ENCODE data around the gene MSI2.

MSI2 gene

DNA sequence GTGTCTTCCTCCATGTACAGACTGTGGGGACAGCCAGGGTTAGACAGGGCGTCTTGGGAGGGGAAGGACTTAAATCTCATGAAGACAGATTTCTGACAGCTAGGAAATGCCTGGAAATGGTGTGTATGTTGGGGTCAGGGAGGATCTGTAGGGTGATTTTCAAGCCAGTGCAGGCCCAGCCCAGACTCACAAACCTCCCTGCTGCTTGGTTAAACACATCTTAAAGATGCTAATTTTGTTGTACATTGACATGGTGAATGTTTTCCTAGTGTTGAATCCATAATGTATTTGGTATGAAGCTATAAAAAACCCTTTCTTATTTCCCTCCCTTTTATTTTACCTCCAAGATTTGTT, 250.4 kb downstream of the MSI2 start:
- DNase-seq (ENCODE audit: low spot score), result no peak

DNA sequence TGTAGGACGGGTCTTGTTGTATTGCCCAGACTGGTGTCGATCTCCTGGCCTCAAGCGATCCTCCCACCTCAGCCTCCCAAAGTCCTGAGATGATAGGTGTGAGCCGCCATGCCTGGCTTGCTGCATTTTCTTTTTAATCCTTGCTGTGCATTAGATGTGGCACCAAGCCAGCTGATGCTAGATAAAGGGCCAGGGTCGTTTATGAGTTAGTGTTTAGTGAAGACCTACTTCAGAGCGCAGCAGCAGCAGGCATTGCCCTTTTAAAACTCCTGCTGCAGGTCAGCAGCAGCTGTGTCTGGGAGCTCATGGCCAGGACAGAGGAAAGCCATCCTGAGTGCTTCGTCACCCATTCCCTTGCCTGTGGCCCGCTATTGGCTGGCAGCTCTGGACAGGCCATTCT, 251.5 kb downstream of the MSI2 start:
- DNase-seq (ENCODE audit: low spot score), result no peak

GRCh38 chr17:57508671-57509070, 252.3 kb downstream of the MSI2 start:
- DNase-seq (ENCODE audit: low spot score), result no peak

- DNase-seq (ENCODE audit: low spot score), result no peak
Observed at GRCh38 chr17:57511475-57512123, 255.3 kb downstream of the MSI2 start.

DNA sequence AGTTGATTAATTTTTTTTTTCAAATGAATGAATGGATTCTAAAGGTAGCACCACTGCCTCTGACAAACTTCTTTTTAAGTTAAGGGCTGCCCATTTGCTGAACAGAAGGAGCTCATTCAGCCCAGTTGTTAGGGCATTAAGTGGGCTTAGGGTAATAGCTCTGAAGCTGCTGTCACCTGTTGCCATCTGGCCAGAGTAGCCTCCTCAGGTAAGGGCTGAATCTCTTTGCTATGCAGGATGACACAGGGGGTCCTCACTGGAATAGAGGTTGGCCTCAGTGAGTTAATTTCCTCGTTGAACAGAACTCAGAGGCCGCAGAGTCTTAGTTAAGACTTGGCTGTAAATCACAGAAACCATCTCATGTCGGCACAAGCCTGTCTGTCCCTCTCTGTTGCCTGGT, 255.9 kb downstream of the MSI2 start:
- no peak for DNase-seq (ENCODE audit: low spot score)

GRCh38 chr17:57512691-57513090, 256.4 kb downstream of the MSI2 start:
- DNase-seq (ENCODE audit: low spot score), result no peak

- no peak for DNase-seq (ENCODE audit: low spot score)
Observed at GRCh38 chr17:57513569-57513968, 257.2 kb downstream of the MSI2 start.

DNA sequence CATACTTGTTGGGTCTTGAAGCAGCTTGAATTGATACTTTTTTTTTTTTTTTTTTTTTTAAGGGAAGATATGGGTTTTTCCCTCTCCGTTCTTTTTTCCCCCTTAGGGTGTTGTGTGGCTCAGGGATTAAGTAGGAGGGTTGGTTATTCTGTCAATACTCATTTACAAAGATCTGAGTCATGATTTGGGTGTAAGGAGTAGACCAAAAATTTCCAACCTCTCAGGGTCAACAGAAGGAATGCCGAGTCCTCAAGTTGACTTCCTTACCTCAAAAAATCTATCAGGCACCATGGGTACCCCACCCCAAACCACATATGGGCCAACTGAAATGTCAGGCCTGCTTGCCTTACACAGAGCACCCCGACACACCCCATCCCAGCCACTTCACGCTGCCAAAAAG, 258.3 kb downstream of the MSI2 start:
- no peak for DNase-seq (ENCODE audit: low spot score)

GRCh38 chr17:57515662-57516211, 259.4 kb downstream of the MSI2 start:
- no peak for DNase-seq (ENCODE audit: low spot score)

DNA sequence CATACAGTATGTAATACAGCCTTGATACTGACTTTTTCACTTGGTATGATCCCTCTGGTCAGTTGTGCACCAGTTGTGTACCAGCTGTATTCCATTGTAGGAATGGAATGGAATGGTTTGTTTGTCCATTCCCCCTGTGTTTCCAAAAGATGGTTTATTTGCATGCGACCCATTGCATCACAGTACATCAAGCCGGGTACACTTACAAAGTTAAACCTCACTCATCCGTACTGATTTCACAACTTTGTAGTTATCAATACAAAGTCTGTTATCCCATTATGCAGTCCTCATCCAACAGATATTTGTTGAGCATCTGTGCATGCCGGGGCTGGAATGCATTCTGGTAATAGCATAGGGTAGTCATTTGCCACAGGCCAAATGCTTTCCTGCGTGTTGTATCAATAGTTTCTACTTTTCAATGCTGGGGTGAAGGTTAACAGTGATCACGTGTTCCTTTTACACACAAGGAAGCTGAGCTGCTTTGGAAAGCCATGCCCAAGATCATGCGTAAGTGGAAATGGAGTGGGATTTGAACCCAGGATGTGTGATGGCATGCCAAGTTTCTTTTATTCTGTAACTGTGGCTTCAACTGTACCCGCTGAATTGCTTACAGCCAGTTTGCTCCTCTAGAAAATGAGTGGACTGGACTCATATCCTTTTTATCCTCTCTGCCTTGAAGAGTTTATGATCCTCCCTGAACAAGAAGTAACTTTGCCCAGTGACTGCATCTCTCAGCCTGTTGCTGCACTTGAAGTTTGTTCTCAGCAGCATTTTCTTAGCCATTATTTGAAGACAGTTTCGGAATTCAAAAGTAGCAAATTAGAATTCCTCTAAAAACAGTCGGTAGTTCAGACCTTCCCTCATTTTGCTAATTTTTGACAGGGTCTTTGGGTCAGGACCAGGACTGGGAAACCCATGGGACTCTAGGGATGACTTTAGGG, 260.2 kb downstream of the MSI2 start:
- DNase-seq (ENCODE audit: low spot score), result no peak

DNA sequence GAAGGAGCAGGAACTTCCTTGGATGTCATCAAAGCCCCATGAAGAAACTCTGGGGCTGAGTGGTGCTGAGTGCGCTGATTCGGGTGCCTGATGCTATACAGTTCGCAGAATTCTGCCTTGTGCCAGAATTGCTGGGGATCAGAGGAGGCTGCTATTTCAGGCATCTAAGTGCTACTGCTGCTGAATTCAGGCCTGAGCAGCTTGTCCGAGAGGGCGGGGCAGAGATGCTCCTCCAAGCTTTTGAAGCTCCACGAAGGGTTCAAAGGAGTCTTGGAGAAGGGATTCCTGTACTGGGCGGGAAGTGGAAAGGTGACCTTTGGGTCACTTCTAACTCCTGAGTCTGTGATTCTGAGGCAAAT, 260.9 kb downstream of the MSI2 start:
- no peak for DNase-seq (ENCODE audit: low spot score)

DNA sequence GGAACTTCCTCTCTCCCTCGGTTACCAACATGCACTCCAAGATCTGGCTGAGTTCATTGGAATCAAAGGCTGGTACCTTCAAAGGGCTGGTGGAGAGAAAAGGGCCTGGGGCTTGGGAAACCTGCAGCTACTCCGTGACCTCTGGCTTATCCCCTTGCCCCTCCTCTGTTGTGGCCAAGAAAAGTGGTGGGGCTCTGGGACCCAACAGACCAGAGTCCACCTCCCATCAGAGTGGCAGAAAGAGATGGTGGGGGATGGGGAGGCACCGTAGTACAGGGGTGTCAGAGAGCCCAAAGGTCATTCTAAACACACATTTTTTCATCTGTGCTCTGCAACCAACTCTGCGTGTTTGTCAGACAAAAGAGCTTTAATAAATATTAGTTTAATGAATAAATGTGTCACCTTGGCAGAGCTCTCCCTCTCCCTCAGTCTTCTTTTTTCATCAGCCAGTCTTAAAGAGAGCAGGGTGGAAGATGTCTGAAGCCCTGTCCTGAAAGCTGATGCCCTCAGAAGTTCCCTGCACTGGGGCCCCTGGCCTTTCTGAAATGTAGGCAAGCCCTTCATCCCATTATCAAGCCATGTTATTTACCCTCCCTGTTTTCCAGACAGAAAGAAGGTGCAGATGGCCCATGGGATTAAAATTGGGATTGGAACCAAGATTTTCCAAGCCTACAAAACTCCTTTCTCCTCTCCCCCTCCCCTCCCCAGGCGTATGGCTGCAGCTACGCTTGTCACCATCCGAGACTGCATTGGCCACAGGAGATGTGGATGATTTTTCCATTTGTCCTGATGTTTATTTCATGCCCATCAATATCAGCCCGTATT, 261.5 kb downstream of the MSI2 start:
- no peak for DNase-seq (ENCODE audit: low spot score)

GRCh38 chr17:57518587-57519581, 262.6 kb downstream of the MSI2 start:
- DNase-seq (ENCODE audit: low spot score), result no peak

GRCh38 chr17:57519800-57520199, 263.5 kb downstream of the MSI2 start:
- no peak for DNase-seq (ENCODE audit: low spot score)

DNA sequence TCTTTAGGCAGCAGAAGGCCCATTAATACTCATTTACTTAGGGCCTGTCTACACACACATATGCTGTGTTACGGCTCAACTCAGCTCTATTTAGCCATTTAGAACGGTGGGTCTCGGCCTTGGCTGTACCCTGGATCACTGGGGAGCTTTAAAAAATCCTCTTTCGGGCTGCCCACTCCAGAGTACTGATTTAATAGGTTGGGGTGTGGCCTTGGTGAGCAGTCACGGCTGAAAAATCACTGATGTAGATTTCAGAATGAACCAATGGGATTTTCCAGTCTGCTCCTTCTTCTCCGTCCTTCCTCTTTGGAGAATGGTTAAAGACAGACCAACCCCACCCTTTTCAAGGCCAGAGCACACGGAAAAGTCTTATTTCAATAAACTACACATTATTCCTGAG, 265.3 kb downstream of the MSI2 start:
- no peak for DNase-seq (ENCODE audit: low spot score)

- no peak for DNase-seq (ENCODE audit: low spot score)
Observed at GRCh38 chr17:57522042-57523005, 266.0 kb downstream of the MSI2 start.

DNA sequence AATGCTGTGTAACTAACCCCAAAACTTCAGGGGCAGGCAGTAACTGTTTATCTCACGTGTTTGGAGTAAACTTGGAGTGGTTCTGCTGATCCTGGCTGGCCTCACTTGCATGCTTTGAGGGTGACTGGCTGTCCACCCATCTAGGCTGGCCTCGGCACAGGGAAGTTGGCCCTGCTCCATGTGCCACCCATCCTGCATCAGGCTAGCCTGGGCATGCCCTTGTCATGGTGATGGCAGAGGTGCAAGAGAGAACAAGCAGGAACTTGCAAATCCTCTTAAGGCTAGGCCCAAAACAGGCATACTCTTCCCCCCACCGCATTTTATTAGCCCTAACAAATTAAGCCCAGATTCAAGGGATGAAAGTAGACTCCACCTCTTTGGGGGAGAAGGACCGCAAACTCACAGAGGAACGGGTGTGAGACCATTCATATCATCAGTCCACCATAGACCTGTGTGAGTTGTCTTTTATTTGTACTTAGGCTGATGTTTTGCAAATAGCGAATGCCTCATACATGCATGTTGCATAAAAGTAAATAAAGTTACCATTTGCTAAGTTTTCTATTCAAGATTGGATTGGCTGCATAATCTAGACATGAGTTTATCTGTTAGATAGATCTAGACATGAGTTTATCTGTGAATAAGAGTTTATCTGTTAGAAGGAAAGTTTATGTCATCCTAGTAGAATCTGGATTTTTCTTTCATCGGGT, 267.8 kb downstream of the MSI2 start:
- DNase-seq (ENCODE audit: low spot score), result peak; percentile 46

DNA sequence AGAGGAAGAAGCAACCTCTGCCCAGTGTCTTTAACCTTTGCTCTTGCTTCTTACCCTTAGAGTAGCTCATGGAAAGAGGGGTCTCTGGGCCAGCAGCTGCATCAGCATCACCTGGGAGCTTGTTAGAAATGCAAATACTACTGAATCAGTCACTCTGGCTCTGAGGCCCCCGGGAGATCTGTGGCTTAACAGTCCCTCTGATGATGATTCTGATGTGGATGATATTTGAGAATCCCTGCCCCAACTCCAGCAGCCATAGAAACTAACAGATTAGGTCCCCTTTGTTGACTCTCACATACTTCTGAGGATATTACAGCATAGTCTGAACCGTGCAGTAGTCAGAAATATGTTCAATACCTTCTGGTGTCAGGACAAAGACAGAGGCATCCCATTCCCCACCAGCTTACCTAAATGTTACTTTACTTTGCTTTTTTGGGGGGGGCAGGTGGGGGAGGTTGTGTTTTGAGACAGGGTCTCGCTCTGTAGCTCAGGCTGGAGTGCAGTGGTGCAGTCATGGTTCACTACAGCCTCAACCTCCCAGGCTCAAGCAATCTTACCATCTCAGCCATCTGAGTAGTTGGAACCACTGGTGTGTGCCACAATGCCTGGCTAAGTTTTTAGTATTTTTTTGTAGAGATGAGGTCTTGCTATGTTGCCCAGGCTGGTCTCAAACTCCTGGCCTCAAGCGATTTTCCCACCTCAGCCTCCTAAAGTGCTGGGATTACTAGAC, 268.7 kb downstream of the MSI2 start:
- DNase-seq (ENCODE audit: low spot score), result no peak
